MCF 10A (cell line): ENCODE measurements around the gene SMYD3. TPM values are rescaled to one million over a fixed set of nuclear protein-coding genes. Genes with fewer than 3 reads are reported as not detected.

Experiments
- BruUV-seq: library from RNA; stranded (reverse); fragments of 400-500 nt; replicated peaks from 2 replicates; lab custom pipeline; 2021; lab: Mats Ljungman, UMichigan
- CTCF ChIA-PET: fragments of 300-600 bp; sonication (Branson Sonifier 250); formaldehyde crosslinking; extraction: SDS; loops from one replicate; lab custom pipeline; 2021; ENCODE audit warnings: antibody characterized with exemption, inconsistent platforms; lab: Yijun Ruan, JAX
- POLR2A ChIA-PET: fragments of 300-600, 350-650 bp; sonication (Branson Sonifier 250); formaldehyde crosslinking; extraction: SDS; loops from one replicate; lab custom pipeline; 2020; ENCODE audit warnings: antibody characterized with exemption, inconsistent platforms; lab: Yijun Ruan, JAX
- DNase-seq: peaks from one replicate; pipeline ENCODE4 v3.0.0-alpha.2; 2018; ENCODE audit not compliant: unreplicated experiment
- H3K27ac Mint-ChIP-seq: one replicate; pipeline ENCODE4 v1.8.0; 2022; ENCODE audit warnings: mild to moderate bottlenecking, low read depth, mixed read lengths; ENCODE audit not compliant: unreplicated experiment
- H3K27me3 Mint-ChIP-seq: one replicate; pipeline ENCODE4 v1.8.0; 2022; ENCODE audit warnings: mixed read lengths; ENCODE audit not compliant: insufficient read depth, unreplicated experiment
- H3K36me3 Mint-ChIP-seq: one replicate; pipeline ENCODE4 v1.8.0; 2022; ENCODE audit warnings: mild to moderate bottlenecking, moderate library complexity, mixed read lengths; ENCODE audit not compliant: insufficient read depth, unreplicated experiment
- H3K4me1 Mint-ChIP-seq: one replicate; pipeline ENCODE4 v1.8.0; 2022; ENCODE audit warnings: mixed read lengths; ENCODE audit not compliant: insufficient read depth, unreplicated experiment
- H3K4me3 Mint-ChIP-seq: one replicate; pipeline ENCODE4 v1.8.0; 2022; ENCODE audit warnings: mild to moderate bottlenecking, moderate library complexity, mixed read lengths; ENCODE audit not compliant: unreplicated experiment
- H3K9me3 Mint-ChIP-seq: one replicate; pipeline ENCODE4 v1.8.0; 2022; ENCODE audit warnings: mixed read lengths; ENCODE audit not compliant: unreplicated experiment
- intact Hi-C: fragments of 100-400 bp; cut with micrococcal nuclease; formaldehyde crosslinking; loops from 2 replicates; pipeline ENCODE4 v1.14.1; 2022
- total RNA-seq: library from RNA; stranded (reverse); gene quantifications from 2 replicates; pipeline ENCODE4 v1.2.3, GENCODE V29; 2022
- TF ChIP-seq, protein P1 (sequence below): fragments of 200-600 bp; IDR thresholded peaks from one replicate; pipeline ENCODE4 v1.8.0; 2022; ENCODE audit warnings: antibody characterized with exemption, mild to moderate bottlenecking; ENCODE audit not compliant: unreplicated experiment

Gene SMYD3
- total RNA-seq, 1 experiment from 2014 or later, result 26.9 TPM

DNA sequence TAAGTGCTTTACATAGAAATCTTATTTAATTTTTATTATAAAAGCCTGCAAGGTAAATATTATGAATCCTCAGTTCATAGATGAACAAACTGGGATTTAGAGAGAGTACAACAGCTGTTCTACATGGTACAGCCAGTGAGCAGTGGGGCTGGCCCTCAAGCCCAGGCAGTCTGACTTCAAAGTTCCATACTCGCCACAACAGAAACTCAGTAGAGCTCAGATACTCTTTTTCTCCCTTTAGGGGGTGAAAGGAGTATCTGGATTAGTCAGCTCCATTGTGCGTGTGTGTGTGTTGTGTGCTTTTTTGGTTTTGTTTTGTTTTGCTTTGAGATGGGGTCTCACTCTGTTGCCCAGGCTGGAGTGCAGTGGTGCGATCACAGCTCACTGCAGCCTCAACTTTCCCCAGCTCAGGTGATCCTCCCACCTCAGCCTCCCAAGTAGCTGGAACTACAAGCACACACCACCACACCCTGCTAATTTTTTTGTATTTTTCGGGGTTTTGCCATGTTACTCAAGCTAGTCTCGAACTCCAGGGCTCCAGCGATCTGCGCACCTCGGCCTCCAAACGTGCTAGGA lies 378.5 kb downstream of the SMYD3 start:
- Mint-ChIP-seq H3K4me3 (no peak overlapping the region), H3K4me1 (no peaks in the 10 kb centered on the region), H3K27me3 (no peaks in the 10 kb centered on the region), H3K27ac (no peak overlapping the region), H3K36me3 (no peaks in the 10 kb centered on the region), H3K9me3 (no peaks in the 10 kb centered on the region)
- intact Hi-C loops, result no loop called here
- no TSS peak for BruUV-seq
- no peak for DNase-seq
- CTCF ChIA-PET, result interaction anchor here (0.7 to 1.2 kb wide), 5 partner anchors 17 to 405 kb away, joined by 3 read pairs; no protein-coding TSS in a partner anchor
- POLR2A ChIA-PET, result interaction anchor here (2.5 kb wide), 1 partner anchor 11 kb away, joined by 14 read pairs; no protein-coding TSS in a partner anchor
- TF ChIP-seq, protein P1, sequence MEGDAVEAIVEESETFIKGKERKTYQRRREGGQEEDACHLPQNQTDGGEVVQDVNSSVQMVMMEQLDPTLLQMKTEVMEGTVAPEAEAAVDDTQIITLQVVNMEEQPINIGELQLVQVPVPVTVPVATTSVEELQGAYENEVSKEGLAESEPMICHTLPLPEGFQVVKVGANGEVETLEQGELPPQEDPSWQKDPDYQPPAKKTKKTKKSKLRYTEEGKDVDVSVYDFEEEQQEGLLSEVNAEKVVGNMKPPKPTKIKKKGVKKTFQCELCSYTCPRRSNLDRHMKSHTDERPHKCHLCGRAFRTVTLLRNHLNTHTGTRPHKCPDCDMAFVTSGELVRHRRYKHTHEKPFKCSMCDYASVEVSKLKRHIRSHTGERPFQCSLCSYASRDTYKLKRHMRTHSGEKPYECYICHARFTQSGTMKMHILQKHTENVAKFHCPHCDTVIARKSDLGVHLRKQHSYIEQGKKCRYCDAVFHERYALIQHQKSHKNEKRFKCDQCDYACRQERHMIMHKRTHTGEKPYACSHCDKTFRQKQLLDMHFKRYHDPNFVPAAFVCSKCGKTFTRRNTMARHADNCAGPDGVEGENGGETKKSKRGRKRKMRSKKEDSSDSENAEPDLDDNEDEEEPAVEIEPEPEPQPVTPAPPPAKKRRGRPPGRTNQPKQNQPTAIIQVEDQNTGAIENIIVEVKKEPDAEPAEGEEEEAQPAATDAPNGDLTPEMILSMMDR, result no peak

DNA sequence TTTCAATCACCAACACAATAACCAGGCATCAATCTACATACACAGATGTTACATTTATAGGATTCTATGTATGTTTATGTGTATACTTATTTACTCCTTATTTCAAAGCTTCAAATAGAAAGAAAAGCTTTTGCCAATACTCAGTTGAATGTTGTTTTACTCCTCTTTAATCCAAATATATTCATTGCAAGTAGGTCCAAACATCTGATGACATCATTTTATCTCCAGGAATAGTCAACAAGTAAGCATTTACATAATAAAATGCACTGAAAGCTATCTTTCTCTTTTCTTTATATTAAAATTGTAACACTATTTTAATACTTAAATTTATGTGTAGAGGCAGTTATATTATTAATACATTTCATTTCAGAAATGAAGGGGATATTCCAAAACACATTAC lies 380.5 kb downstream of the SMYD3 start:
- H3K27me3 Mint-ChIP-seq, result no peaks in the 10 kb centered on the region
- DNase-seq, result no peak
- no peaks in the 10 kb centered on the region for H3K4me1 Mint-ChIP-seq
- H3K27ac Mint-ChIP-seq, result no peak overlapping the region
- TF ChIP-seq, protein P1, result no peak
- H3K4me3 Mint-ChIP-seq, result no peak overlapping the region
- no peaks in the 10 kb centered on the region for H3K9me3 Mint-ChIP-seq
- BruUV-seq, result no TSS peak
- POLR2A ChIA-PET, result interaction anchor here (0.6 to 1.5 kb wide), 2 partner anchors 13 to 87 kb away, joined by 3 to 8 read pairs; no protein-coding TSS in a partner anchor
- intact Hi-C loops, result no loop called here
- CTCF ChIA-PET, result interaction anchor here (1.2 to 1.6 kb wide), 2 partner anchors 17 to 19 kb away, joined by 3 to 5 read pairs; no protein-coding TSS in a partner anchor
- H3K36me3 Mint-ChIP-seq, result no peaks in the 10 kb centered on the region

DNA sequence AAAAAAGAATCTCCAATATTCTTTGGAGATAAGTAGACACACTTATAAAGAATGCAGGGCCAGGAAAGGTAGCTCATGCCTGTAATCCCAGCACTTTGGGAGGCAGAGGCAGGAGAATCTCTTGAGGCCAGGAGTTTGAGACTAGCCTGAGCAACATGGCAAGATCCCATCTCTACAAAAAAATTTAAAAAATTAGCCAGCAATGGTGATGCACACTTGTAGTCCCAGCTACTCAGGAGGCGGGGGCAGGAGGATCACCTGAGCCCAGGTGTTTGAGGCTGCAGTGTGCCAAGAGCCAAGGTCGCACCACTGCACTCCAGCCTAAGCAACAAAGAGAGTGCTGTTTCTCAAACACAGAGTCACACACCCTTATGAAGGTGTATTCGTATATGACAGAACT lies 385.0 kb downstream of the SMYD3 start:
- Mint-ChIP-seq H3K27me3 (no peaks in the 10 kb centered on the region), H3K27ac (no peak overlapping the region), H3K4me3 (no peak overlapping the region), H3K9me3 (no peaks in the 10 kb centered on the region), H3K4me1 (no peaks in the 10 kb centered on the region), H3K36me3 (no peaks in the 10 kb centered on the region)
- intact Hi-C loops, result no loop called here
- TF ChIP-seq, protein P1, result no peak
- CTCF ChIA-PET, result interaction anchor here (0.8 to 1.1 kb wide), 3 partner anchors 10 to 370 kb away, joined by 3 read pairs; no protein-coding TSS in a partner anchor
- POLR2A ChIA-PET, result interaction anchor here (0.6 to 0.7 kb wide), 2 partner anchors 140 to 567 kb away, joined by 3 to 4 read pairs; no protein-coding TSS in a partner anchor
- no TSS peak for BruUV-seq
- no peak for DNase-seq

DNA sequence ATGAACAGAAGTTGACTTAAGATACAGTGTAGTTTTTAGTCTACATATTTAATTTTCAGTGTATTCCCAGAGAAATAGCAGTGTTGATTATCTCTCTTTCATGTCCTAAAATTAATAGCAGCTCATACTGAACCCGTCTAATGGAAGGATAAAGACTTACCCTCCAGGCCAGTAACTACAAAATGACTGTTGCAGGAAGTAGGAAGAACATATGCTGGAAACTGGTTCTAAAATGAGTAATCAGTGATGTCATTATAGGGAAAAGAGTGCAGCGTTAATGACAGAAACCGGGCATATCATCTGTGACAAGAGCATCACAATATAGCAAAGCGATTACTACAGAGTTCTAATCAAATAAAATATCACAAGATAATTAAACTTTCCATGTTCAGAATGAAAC lies 385.5 kb downstream of the SMYD3 start:
- ChIA-PET CTCF (interaction anchor here (0.6 to 1.1 kb wide), 4 partner anchors 9 to 108 kb away, joined by 3 to 4 read pairs (median 4); no protein-coding TSS in a partner anchor), POLR2A (interaction anchor here (0.6 kb wide), 1 partner anchor 140 kb away, joined by 4 read pairs; no protein-coding TSS in a partner anchor)
- H3K4me3 Mint-ChIP-seq, result no peak overlapping the region
- H3K36me3 Mint-ChIP-seq, result no peaks in the 10 kb centered on the region
- TF ChIP-seq, protein P1, result no peak
- intact Hi-C loops, result no loop called here
- no peak for DNase-seq
- H3K27ac Mint-ChIP-seq, result no peak overlapping the region
- no TSS peak for BruUV-seq
- H3K4me1 Mint-ChIP-seq, result no peaks in the 10 kb centered on the region
- H3K9me3 Mint-ChIP-seq, result no peaks in the 10 kb centered on the region
- no peaks in the 10 kb centered on the region for H3K27me3 Mint-ChIP-seq
